ENCODE measurements around the gene DRGX.

DNA sequence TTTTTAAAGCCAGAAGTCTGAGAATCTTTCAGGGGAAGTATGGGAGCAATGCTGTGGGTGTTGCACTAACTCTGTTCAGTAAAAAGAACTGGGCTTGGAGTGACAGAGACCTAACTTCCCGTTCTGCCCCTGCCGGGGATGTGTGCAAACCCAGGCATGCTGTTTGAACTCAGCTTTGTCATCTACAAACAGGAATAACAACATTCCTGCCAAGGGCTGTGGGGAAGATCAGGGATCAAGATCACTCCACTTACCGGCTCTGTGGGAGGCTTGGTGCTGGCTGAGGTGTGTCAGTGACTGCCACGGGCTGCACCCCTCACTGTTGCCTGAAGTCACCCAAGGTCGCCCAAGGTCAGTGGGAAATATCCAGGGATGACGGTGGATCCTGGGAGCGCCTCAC, 23.1 kb upstream of the DRGX start:
- TF ChIP-seq, protein P1, sequence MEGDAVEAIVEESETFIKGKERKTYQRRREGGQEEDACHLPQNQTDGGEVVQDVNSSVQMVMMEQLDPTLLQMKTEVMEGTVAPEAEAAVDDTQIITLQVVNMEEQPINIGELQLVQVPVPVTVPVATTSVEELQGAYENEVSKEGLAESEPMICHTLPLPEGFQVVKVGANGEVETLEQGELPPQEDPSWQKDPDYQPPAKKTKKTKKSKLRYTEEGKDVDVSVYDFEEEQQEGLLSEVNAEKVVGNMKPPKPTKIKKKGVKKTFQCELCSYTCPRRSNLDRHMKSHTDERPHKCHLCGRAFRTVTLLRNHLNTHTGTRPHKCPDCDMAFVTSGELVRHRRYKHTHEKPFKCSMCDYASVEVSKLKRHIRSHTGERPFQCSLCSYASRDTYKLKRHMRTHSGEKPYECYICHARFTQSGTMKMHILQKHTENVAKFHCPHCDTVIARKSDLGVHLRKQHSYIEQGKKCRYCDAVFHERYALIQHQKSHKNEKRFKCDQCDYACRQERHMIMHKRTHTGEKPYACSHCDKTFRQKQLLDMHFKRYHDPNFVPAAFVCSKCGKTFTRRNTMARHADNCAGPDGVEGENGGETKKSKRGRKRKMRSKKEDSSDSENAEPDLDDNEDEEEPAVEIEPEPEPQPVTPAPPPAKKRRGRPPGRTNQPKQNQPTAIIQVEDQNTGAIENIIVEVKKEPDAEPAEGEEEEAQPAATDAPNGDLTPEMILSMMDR (IDR thresholded peaks at IDR 0.05; ENCODE audit: poor library complexity) = no peak
- TF ChIP-seq EZH2 (IDR thresholded peaks at IDR 0.05; ENCODE audit: borderline replicate concordance) = no peak
- TF ChIP-seq EZH2phosphoT487 (IDR thresholded peaks at IDR 0.05; ENCODE audit: low read depth, severe bottlenecking, unreplicated experiment) = no peak
